ENCODE data around the gene SRC.
"Not testable (repeated sequence)": the region's sequence is repeated elsewhere in the genome, so short reads cannot be mapped to it uniquely, and the experiment has no call there.

The SRC gene

GRCh38 chr20:37364927-37365272 lies 19.0 kb downstream of the SRC start:
- no peak for DNase-seq

GRCh38 chr20:37365760-37366638 lies 20.1 kb downstream of the SRC start:
- no peak for DNase-seq

- no peak for DNase-seq
These were observed 20.8 kb downstream of the SRC start for GRCh38 chr20:37366743-37367142.

- DNase-seq = no peak
These were observed 23.9 kb downstream of the SRC start for GRCh38 chr20:37369846-37370245.

GRCh38 chr20:37371845-37372244 lies 25.9 kb downstream of the SRC start:
- not testable (repeated sequence) for DNase-seq

GRCh38 chr20:37372441-37372840 lies 26.5 kb downstream of the SRC start:
- DNase-seq = no peak

GRCh38 chr20:37373020-37373598 lies 27.2 kb downstream of the SRC start:
- no peak for DNase-seq

- no peak for DNase-seq
These were observed 29.3 kb downstream of the SRC start for GRCh38 chr20:37375227-37375626.

- no peak for DNase-seq
These were observed 30.4 kb downstream of the SRC start for GRCh38 chr20:37376324-37376723.

GRCh38 chr20:37376791-37377190 lies 30.9 kb downstream of the SRC start:
- no peak for DNase-seq

- DNase-seq = no peak
These were observed 31.6 kb downstream of the SRC start for GRCh38 chr20:37377346-37378081.

- no peak for DNase-seq
These were observed 32.5 kb downstream of the SRC start for GRCh38 chr20:37378420-37378784.

GRCh38 chr20:37378785-37379598 lies 33.1 kb downstream of the SRC start:
- no peak for DNase-seq

- no peak for DNase-seq
These were observed 34.3 kb downstream of the SRC start for GRCh38 chr20:37379967-37380828.

- DNase-seq = no peak
These were observed 35.1 kb downstream of the SRC start for GRCh38 chr20:37380864-37381579.

GRCh38 chr20:37381621-37382471 lies 35.9 kb downstream of the SRC start:
- no peak for DNase-seq

- no peak for DNase-seq
These were observed 36.7 kb downstream of the SRC start for GRCh38 chr20:37382482-37383120.

GRCh38 chr20:37383229-37383989 lies 37.5 kb downstream of the SRC start:
- DNase-seq = no peak

GRCh38 chr20:37384683-37385174 lies 38.8 kb downstream of the SRC start:
- no peak for DNase-seq

Data from NCI-H1417 treated with DMSO at 0.1 percent for 48 hours (cell line).